Panc1 (cell line): ENCODE results near the gene CRISP3. TPM values are rescaled to one million over a fixed set of nuclear protein-coding genes. Genes with fewer than 3 reads are reported as not detected.

Experiments used
- ATAC-seq: fragments of 200-7000 bp; cut with Tn5 transposase; 2 replicates; pipeline ENCODE4 v1.9.1; 2020; ENCODE audit warnings: mild to moderate bottlenecking, moderate library complexity
- BruUV-seq: library from RNA; stranded (reverse); fragments of 400-500 nt; replicated peaks from 2 replicates; lab custom pipeline; 2021; lab: Mats Ljungman, UMichigan
- CTCF ChIA-PET: fragments of 300-600 bp; sonication (Branson Sonifier 250); formaldehyde crosslinking; loops from one replicate; lab custom pipeline; 2022; ENCODE audit warnings: antibody characterized with exemption; lab: Charles Lee
- POLR2A ChIA-PET: fragments of 300-600 bp; sonication (Branson Sonifier 250); formaldehyde crosslinking; loops from one replicate; lab custom pipeline; 2022; ENCODE audit warnings: antibody characterized with exemption; lab: Charles Lee
- DNase-seq: peaks from one replicate; pipeline ENCODE4 v3.0.0-alpha.2; 2010; ENCODE audit warnings: low read depth, low spot score
- H3K27ac ChIP-seq: 2 replicates; pipeline ENCODE4 v1.5.1; 2011; ENCODE audit warnings: mild to moderate bottlenecking, low read length, inconsistent platforms
- H3K27me3 ChIP-seq: fragments of 200-500 bp; sonication (Bioruptor generic); 2 replicates; pipeline ENCODE4 v1.6.0; 2014; ENCODE audit warnings: low read length, inconsistent platforms; ENCODE audit not compliant: control insufficient read depth, insufficient read depth
- H3K36me3 ChIP-seq: fragments of 200-500 bp; sonication (Bioruptor generic); 2 replicates; pipeline ENCODE4 v1.5.1; 2014; ENCODE audit warnings: inconsistent platforms, mild to moderate bottlenecking, low read length, moderate library complexity; ENCODE audit not compliant: control insufficient read depth, insufficient read depth
- H3K4me1 ChIP-seq: 2 replicates; pipeline ENCODE4 v1.5.1; 2011; ENCODE audit warnings: inconsistent platforms, mild to moderate bottlenecking, low read length, moderate library complexity; ENCODE audit not compliant: control insufficient read depth, insufficient read depth
- H3K4me3 ChIP-seq, 2 experiments: 2 replicates each; pipeline ENCODE4 v1.5.1; 2011 to 2012; ENCODE audit warnings: low read depth in 2 of 2, low read length in 2 of 2, mild to moderate bottlenecking in 2 of 2, inconsistent platforms in 1 of 2, moderate library complexity in 1 of 2
- H3K9me3 ChIP-seq: fragments of 200-500 bp; sonication (Bioruptor generic); 2 replicates; pipeline ENCODE4 v1.5.1; 2014; ENCODE audit warnings: low read depth, mild to moderate bottlenecking, inconsistent platforms, low read length, moderate library complexity; ENCODE audit not compliant: control insufficient read depth, insufficient read depth
- CTCF ChIP-seq: fragments of 450-650 bp; IDR thresholded peaks from 2 replicates; pipeline ENCODE4 v1.5.1; 2017; ENCODE audit warnings: mild to moderate bottlenecking
- POLR2AphosphoS5 ChIP-seq: IDR thresholded peaks from 2 replicates; pipeline ENCODE4 v1.6.1; 2012; ENCODE audit warnings: mild to moderate bottlenecking, low read depth, low read length, moderate library complexity
- SIN3A ChIP-seq: IDR thresholded peaks from 2 replicates; pipeline ENCODE4 v1.6.1; 2012; ENCODE audit warnings: low read depth, mild to moderate bottlenecking, low read length, moderate library complexity, borderline replicate concordance; ENCODE audit not compliant: insufficient read depth
- TCF7L2 ChIP-seq: IDR thresholded peaks from 2 replicates; pipeline ENCODE4 v1.6.1; 2011; ENCODE audit warnings: mild to moderate bottlenecking, low read depth, low read length, inconsistent platforms
- in situ Hi-C: cut with HindIII; loops from 2 replicates; pipeline ENCODE4 v1.10.0; 2016; ENCODE audit warnings: low sequenced_read_pairs, low pct_unique_long_range_greater_than_20kb
- intact Hi-C: fragments of 100-400 bp; cut with micrococcal nuclease; formaldehyde crosslinking; loops from one replicate; pipeline ENCODE4 v1.10.0; 2022; ENCODE audit not compliant: unreplicated experiment
- total RNA-seq: library from RNA; stranded (reverse); gene quantifications from one replicate; pipeline ENCODE4 v1.2.1, GENCODE V29; 2021; ENCODE audit not compliant: unreplicated experiment
- TF ChIP-seq, protein P1 (sequence below), 2 experiments: IDR thresholded peaks; 2 replicates each; pipeline ENCODE4 v1.6.1; 2011 to 2012; ENCODE audit warnings: low read depth in 2 of 2, control low read depth in 1 of 2, low read length in 1 of 2, mild to moderate bottlenecking in 1 of 2, moderate library complexity in 1 of 2; ENCODE audit not compliant: insufficient read depth in 1 of 2

The CRISP3 gene
- total RNA-seq, 1 experiment from 2014 or later: not detected

DNA sequence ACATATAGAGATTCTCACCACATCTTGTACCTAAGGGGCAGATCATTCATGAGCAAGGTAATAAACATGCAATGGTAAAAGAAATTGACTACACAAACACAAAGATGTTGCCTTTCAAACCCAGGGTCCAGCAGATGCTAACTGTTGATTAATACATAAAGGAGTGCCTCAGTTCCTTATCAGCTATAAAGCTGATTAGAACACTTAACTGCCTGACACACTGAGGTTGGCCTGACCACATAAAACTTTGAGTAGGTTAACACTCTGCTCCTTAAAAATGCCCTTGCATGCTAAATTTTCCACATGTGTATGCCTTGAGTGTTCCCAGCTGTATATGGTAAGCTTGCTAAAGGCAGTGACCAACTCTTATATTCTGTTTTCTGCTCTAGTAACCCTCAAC lies 45.7 kb downstream of the CRISP3 start:
- POLR2A ChIA-PET: no interaction called here
- BruUV-seq: no TSS peak

DNA sequence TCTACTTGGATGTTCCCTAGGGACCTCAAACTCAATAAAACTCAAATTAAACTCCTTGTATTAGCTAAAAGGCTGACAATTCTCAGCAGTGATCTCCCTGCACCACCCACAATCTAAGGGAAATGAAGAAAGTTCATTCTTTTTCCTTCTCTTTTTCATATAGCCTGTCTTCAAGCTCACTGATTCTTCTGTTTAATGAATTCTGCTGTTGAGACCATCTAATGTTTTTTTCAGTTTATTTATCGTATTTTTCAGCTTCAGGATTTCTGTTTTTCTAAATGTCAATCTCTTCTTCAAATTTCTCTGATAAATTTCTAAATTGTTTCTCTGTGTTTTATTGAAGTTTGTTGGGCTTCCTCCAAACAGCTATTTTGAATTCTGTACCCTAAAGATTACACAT lies 50.7 kb downstream of the CRISP3 start:
- ATAC-seq (no peak), DNase-seq (no peak)
- Histone ChIP-seq H3K4me1 (no peaks in the 10 kb centered on the region), H3K36me3 (no peaks in the 10 kb centered on the region), H3K4me3 (no peak overlapping the region), H3K9me3 (no peaks in the 10 kb centered on the region; the same call in 1 of the 2 replicates), H3K27me3 (no peaks in the 10 kb centered on the region), H3K27ac (no peak overlapping the region)
- in situ Hi-C loops: no loop called here
- ChIA-PET CTCF (no interaction called here), POLR2A (no interaction called here)
- no peak for TF ChIP-seq TCF7L2
- no TSS peak for BruUV-seq
- intact Hi-C loops: no loop called here

More for the DNA sequence above, 45.7 kb downstream of the CRISP3 start:
- Histone ChIP-seq H3K27ac (no peak overlapping the region), H3K4me3 (no peak overlapping the region), H3K4me1 (no peaks in the 10 kb centered on the region), H3K9me3 (no peaks in the 10 kb centered on the region; the same call in 1 of the 2 replicates), H3K36me3 (no peaks in the 10 kb centered on the region), H3K27me3 (no peaks in the 10 kb centered on the region)
- intact Hi-C loops (no loop called here), in situ Hi-C loops (no loop called here)
- CTCF ChIA-PET: no interaction called here
- ATAC-seq: no peak
- no peak for DNase-seq
- no peak for TF ChIP-seq POLR2AphosphoS5
- TF ChIP-seq CTCF: no peak
- no peak for TF ChIP-seq TCF7L2
- TF ChIP-seq SIN3A: no peak
- TF ChIP-seq, protein P1, sequence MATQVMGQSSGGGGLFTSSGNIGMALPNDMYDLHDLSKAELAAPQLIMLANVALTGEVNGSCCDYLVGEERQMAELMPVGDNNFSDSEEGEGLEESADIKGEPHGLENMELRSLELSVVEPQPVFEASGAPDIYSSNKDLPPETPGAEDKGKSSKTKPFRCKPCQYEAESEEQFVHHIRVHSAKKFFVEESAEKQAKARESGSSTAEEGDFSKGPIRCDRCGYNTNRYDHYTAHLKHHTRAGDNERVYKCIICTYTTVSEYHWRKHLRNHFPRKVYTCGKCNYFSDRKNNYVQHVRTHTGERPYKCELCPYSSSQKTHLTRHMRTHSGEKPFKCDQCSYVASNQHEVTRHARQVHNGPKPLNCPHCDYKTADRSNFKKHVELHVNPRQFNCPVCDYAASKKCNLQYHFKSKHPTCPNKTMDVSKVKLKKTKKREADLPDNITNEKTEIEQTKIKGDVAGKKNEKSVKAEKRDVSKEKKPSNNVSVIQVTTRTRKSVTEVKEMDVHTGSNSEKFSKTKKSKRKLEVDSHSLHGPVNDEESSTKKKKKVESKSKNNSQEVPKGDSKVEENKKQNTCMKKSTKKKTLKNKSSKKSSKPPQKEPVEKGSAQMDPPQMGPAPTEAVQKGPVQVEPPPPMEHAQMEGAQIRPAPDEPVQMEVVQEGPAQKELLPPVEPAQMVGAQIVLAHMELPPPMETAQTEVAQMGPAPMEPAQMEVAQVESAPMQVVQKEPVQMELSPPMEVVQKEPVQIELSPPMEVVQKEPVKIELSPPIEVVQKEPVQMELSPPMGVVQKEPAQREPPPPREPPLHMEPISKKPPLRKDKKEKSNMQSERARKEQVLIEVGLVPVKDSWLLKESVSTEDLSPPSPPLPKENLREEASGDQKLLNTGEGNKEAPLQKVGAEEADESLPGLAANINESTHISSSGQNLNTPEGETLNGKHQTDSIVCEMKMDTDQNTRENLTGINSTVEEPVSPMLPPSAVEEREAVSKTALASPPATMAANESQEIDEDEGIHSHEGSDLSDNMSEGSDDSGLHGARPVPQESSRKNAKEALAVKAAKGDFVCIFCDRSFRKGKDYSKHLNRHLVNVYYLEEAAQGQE (IDR thresholded peaks at IDR 0.05; ENCODE audit: insufficient read depth in 1 of 2, low read depth in 2 of 2, low read length in 1 of 2): no peak

- H3K36me3 ChIP-seq: no peaks in the 10 kb centered on the region
- no TSS peak for BruUV-seq
- DNase-seq (no peak), ATAC-seq (no peak)
- H3K9me3 ChIP-seq: no peaks in the 10 kb centered on the region; the same call in 1 of the 2 replicates
- no peak for TF ChIP-seq CTCF
- TF ChIP-seq TCF7L2: no peak
- no peak for TF ChIP-seq POLR2AphosphoS5
- no peak for TF ChIP-seq SIN3A
- TF ChIP-seq, protein P1 (IDR thresholded peaks at IDR 0.05; ENCODE audit: insufficient read depth in 1 of 2, low read depth in 2 of 2, low read length in 1 of 2): no peak
- no peak overlapping the region for H3K4me3 ChIP-seq
- in situ Hi-C loops (no loop called here), intact Hi-C loops (no loop called here)
- ChIA-PET POLR2A (no interaction called here), CTCF (no interaction called here)
- H3K27ac ChIP-seq: no peak overlapping the region
- no peaks in the 10 kb centered on the region for H3K27me3 ChIP-seq
- no peaks in the 10 kb centered on the region for H3K4me1 ChIP-seq
Observed at GRCh38 chr6:49692534-49692933, 51.7 kb downstream of the CRISP3 start.
